ENCODE results near the gene RASGRP1.

The RASGRP1 gene

GRCh38 chr15:38461066-38461833 lies 103.4 kb downstream of the RASGRP1 start:
- DNase-seq (ENCODE audit: low spot score), result peak; percentile 9
- no peak for TF ChIP-seq CTCF (conservative IDR thresholded peaks at IDR 0.05; ENCODE audit: low read depth)
- no peak overlapping the region for H3K27ac ChIP-seq
- CTCF ChIA-PET, result no interaction called here
- POLR2A ChIA-PET (ENCODE audit: low non-redundant PET), result no interaction called here

- H3K27ac ChIP-seq, result no peak overlapping the region
- no peak for DNase-seq (ENCODE audit: low spot score)
- POLR2A ChIA-PET (ENCODE audit: low non-redundant PET), result no interaction called here
- TF ChIP-seq CTCF (conservative IDR thresholded peaks at IDR 0.05; ENCODE audit: low read depth), result no peak
- CTCF ChIA-PET, result no interaction called here
These were observed 104.1 kb downstream of the RASGRP1 start for GRCh38 chr15:38460543-38460942.

- H3K27ac ChIP-seq, result no peak overlapping the region
- POLR2A ChIA-PET (ENCODE audit: low non-redundant PET), result interaction anchor here (0.6 kb wide), 1 partner anchor 208 kb away, joined by 3 read pairs; no protein-coding TSS in a partner anchor
- CTCF ChIA-PET, result no interaction called here
- TF ChIP-seq CTCF (conservative IDR thresholded peaks at IDR 0.05; ENCODE audit: low read depth), result no peak
- no peak for DNase-seq (ENCODE audit: low spot score)
These were observed 105.1 kb downstream of the RASGRP1 start for GRCh38 chr15:38459480-38459879.

GRCh38 chr15:38458646-38459045 lies 106.0 kb downstream of the RASGRP1 start:
- DNase-seq (ENCODE audit: low spot score), result no peak
- ChIA-PET POLR2A (ENCODE audit: low non-redundant PET) (interaction anchor here (0.6 kb wide), 1 partner anchor 477 kb away, joined by 8 read pairs; no protein-coding TSS in a partner anchor), CTCF (no interaction called here)
- no peak overlapping the region for H3K27ac ChIP-seq
- TF ChIP-seq CTCF (conservative IDR thresholded peaks at IDR 0.05; ENCODE audit: low read depth), result no peak

GRCh38 chr15:38455092-38455491 lies 109.5 kb downstream of the RASGRP1 start:
- no peak for TF ChIP-seq CTCF (conservative IDR thresholded peaks at IDR 0.05; ENCODE audit: low read depth)
- peak; percentile 20 for DNase-seq (ENCODE audit: low spot score)
- POLR2A ChIA-PET (ENCODE audit: low non-redundant PET), result no interaction called here
- CTCF ChIA-PET, result interaction anchor here (0.7 to 1.6 kb wide), 3 partner anchors 14 to 1413 kb away, joined by 3 to 12 read pairs (median 3); no protein-coding TSS in a partner anchor
- no peak overlapping the region for H3K27ac ChIP-seq

GRCh38 chr15:38454696-38455090 lies 109.9 kb downstream of the RASGRP1 start:
- peak; percentile 11 for DNase-seq (ENCODE audit: low spot score)
- POLR2A ChIA-PET (ENCODE audit: low non-redundant PET), result interaction anchor here (1.1 kb wide), 1 partner anchor 13 kb away, joined by 3 read pairs; no protein-coding TSS in a partner anchor
- H3K27ac ChIP-seq, result peak overlapping the region; percentile 94
- CTCF ChIA-PET, result interaction anchor here (0.9 to 2.4 kb wide), 3 partner anchors 13 to 1413 kb away, joined by 3 to 12 read pairs (median 5); no protein-coding TSS in a partner anchor
- TF ChIP-seq CTCF (conservative IDR thresholded peaks at IDR 0.05; ENCODE audit: low read depth), result no peak
